GM12878 (cell line): ENCODE results near the gene CAMTA1. TPM values are rescaled to one million over a fixed set of nuclear protein-coding genes. Genes with fewer than 3 reads are reported as not detected.

Experiments used
- ATAC-seq: fragments of 200-7000 bp; cut with Tn5 transposase; 3 replicates; pipeline ENCODE4 v1.9.1; 2020; ENCODE audit warnings: mild to moderate bottlenecking, moderate library complexity
- BruUV-seq: library from RNA; stranded (reverse); fragments of 400-500 nt; replicated peaks from 2 replicates; lab custom pipeline; 2021; lab: Mats Ljungman, UMichigan
- CTCF ChIA-PET: fragments of 300-600 bp; sonication (Branson Sonifier 250); formaldehyde crosslinking; extraction: SDS; loops from one replicate; lab custom pipeline; 2021; ENCODE audit warnings: inconsistent platforms; lab: Yijun Ruan, JAX
- POLR2A ChIA-PET: fragments of 350-600 bp; formaldehyde crosslinking; extraction: SDS; loops from one replicate; lab custom pipeline; 2021; ENCODE audit warnings: inconsistent platforms; lab: Charles Lee
- RAD21 ChIA-PET: fragments of 300-600 bp; sonication (Branson Sonifier 250); formaldehyde crosslinking; loops from one replicate; lab custom pipeline; 2023; ENCODE audit warnings: antibody characterized with exemption; ENCODE audit not compliant: unreplicated experiment; lab: Charles Lee
- SMC1A ChIA-PET: fragments of 300-600 bp; sonication (Branson Sonifier 250); formaldehyde crosslinking; loops from one replicate; lab custom pipeline; 2023; ENCODE audit not compliant: unreplicated experiment, uncharacterized antibody; lab: Charles Lee
- DNase-seq: peaks from one replicate; pipeline ENCODE4 v3.0.0-alpha.2; 2011; ENCODE audit warnings: low read depth, low spot score
- FAIRE-seq: peaks from 3 replicates; lab custom pipeline; 2011; peaks lifted over from hg19 to GRCh38; lab: Jason Lieb, UNC
- H2AFZ ChIP-seq: 2 replicates; pipeline ENCODE4 v1.6.0; 2011; ENCODE audit warnings: low read depth, low read length, control low read depth; ENCODE audit not compliant: control insufficient read depth
- H3K27ac ChIP-seq: 2 replicates; pipeline ENCODE4 v1.5.1; 2011; ENCODE audit warnings: control low read depth; ENCODE audit not compliant: control insufficient read depth, insufficient read depth
- H3K27me3 ChIP-seq, 2 experiments: replicated peaks in 1 of 2; 2 replicates each; pipeline versions ENCODE4 v1.6.0 to v1.6.1; 2011; ENCODE audit warnings: low read length in 1 of 2; ENCODE audit not compliant: control insufficient read depth in 2 of 2, insufficient read depth in 2 of 2
- H3K36me3 ChIP-seq, 2 experiments: 2 replicates each; pipeline ENCODE4 v1.5.1; 2011; ENCODE audit warnings: low read length in 1 of 2; ENCODE audit not compliant: control insufficient read depth in 2 of 2, insufficient read depth in 2 of 2
- H3K4me1 ChIP-seq: 2 replicates; pipeline ENCODE4 v1.6.1; 2011; ENCODE audit warnings: mild to moderate bottlenecking, low read length, moderate library complexity, mixed read lengths; ENCODE audit not compliant: control insufficient read depth, insufficient read depth
- H3K4me2 ChIP-seq: 2 replicates; pipeline ENCODE4 v1.6.0; 2011; ENCODE audit warnings: control low read depth; ENCODE audit not compliant: control insufficient read depth, insufficient read depth
- H3K4me3 ChIP-seq: fragments of 200-600 bp; sonication (generic); 2 replicates; pipeline ENCODE4 v1.5.1; 2016
- H3K79me2 ChIP-seq: 2 replicates; pipeline ENCODE4 v1.6.0; 2011; ENCODE audit warnings: low read length; ENCODE audit not compliant: control insufficient read depth, insufficient read depth
- H3K9ac ChIP-seq: 2 replicates; pipeline ENCODE4 v1.8.0; 2011; ENCODE audit warnings: low read length, control low read depth, mixed read lengths; ENCODE audit not compliant: control insufficient read depth, insufficient read depth
- H3K9me3 ChIP-seq: replicated peaks from 3 replicates; pipeline ENCODE4 v1.5.1; 2011; ENCODE audit warnings: mild to moderate bottlenecking, low read length; ENCODE audit not compliant: control insufficient read depth, insufficient read depth
- H4K20me1 ChIP-seq: 2 replicates; pipeline ENCODE4 v1.6.0; 2011; ENCODE audit not compliant: control insufficient read depth, insufficient read depth
- BACH1 ChIP-seq: fragments of 450-650 bp; IDR thresholded peaks from 2 replicates; pipeline ENCODE4 v1.6.1; 2017; ENCODE audit warnings: mild to moderate bottlenecking, borderline replicate concordance
- ESRRA ChIP-seq: IDR thresholded peaks from 2 replicates; pipeline ENCODE4 v1.6.1; 2012; ENCODE audit warnings: mild to moderate bottlenecking, low read length, improper control_type of control experiment
- IRF3 ChIP-seq: fragments of 450-650 bp; IDR thresholded peaks from 2 replicates; pipeline ENCODE4 v1.6.1; 2014; ENCODE audit warnings: mild to moderate bottlenecking
- PKNOX1 ChIP-seq: fragments of 450-650 bp; IDR thresholded peaks from 2 replicates; pipeline ENCODE4 v1.6.1; 2016; ENCODE audit warnings: mild to moderate bottlenecking
- SIX5 ChIP-seq: IDR thresholded peaks from 2 replicates; pipeline ENCODE4 v1.6.1; 2011; ENCODE audit warnings: mild to moderate bottlenecking, low read depth, low read length, moderate library complexity; ENCODE audit not compliant: severe bottlenecking
- SKIL ChIP-seq: fragments of 450-650 bp; IDR thresholded peaks from 2 replicates; pipeline ENCODE4 v1.6.1; 2017; ENCODE audit warnings: mild to moderate bottlenecking, low read depth, inconsistent platforms; ENCODE audit not compliant: poor library complexity, severe bottlenecking
- SRF ChIP-seq, 2 experiments: IDR thresholded peaks; 2 replicates each; pipeline ENCODE4 v1.6.1; 2011; ENCODE audit warnings: low read depth in 2 of 2, low read length in 2 of 2, mild to moderate bottlenecking in 1 of 2, moderate library complexity in 1 of 2
- SUPT20H ChIP-seq: IDR thresholded peaks from 2 replicates; pipeline ENCODE4 v1.6.1; 2011; ENCODE audit warnings: low read depth, mild to moderate bottlenecking, low read length, moderate library complexity, borderline replicate concordance; ENCODE audit not compliant: control insufficient read depth
- TCF12 ChIP-seq: IDR thresholded peaks from 2 replicates; pipeline ENCODE4 v1.6.1; 2011; ENCODE audit warnings: low read depth, mild to moderate bottlenecking, low read length
- WGBS: methylation state at CpG from one replicate; pipeline ENCODE4 v1.1.6; 2016; ENCODE audit warnings: low lambda C conversion rate; ENCODE audit not compliant: insufficient replicate concordance, insufficient coverage; ENCODE audit errors: missing lambda C conversion rate; 5-methylcytosine and 5-hydroxymethylcytosine counted together
- in situ Hi-C: fragments of 300-500 bp; cut with MboI; formaldehyde crosslinking; loops from 9 replicates; pipeline ENCODE4 v1.14.3; 2018; ENCODE audit warnings: mixed read lengths
- intact Hi-C: fragments of 100-400 bp; cut with micrococcal nuclease; formaldehyde crosslinking; loops from one replicate; pipeline ENCODE4 v1.14.2; 2022; ENCODE audit not compliant: unreplicated experiment
- polyA plus RNA-seq, 11 experiments: library from polyadenylated mRNA; depleted of rRNA in 4 of 11; unstranded in 6 of 11; stranded (reverse) in 5 of 11; fragments of >200 nt; fragmentation: Nextera tagmentation in 4 of 11; fragmentation: Illumina TruSeq in 1 of 11; extraction: Ambion mirVana in 4 of 11; extraction: Trizol in 1 of 11; gene quantifications; 1 replicate in 1 of 11; 2 replicates in 10 of 11; pipeline versions ENCODE4 v1.2.1 to v1.2.3, GENCODE V29; 2011 to 2016; ENCODE audit warnings: inconsistent platforms in 2 of 11, missing spikeins in 2 of 11, low read depth in 1 of 11
- total RNA-seq, 4 experiments: library from RNA; depleted of rRNA in 3 of 4; stranded (reverse); fragments of >200 nt in 3 of 4; fragmentation: Illumina TruSeq in 1 of 4; extraction: Trizol in 1 of 4; gene quantifications; 2 replicates each; pipeline versions ENCODE4 v1.2.1 to v1.2.3, GENCODE V29; 2013 to 2021

The CAMTA1 gene
- total and polyA plus RNA-seq, 10 of the 15 experiments (the other 5 are each of a cell fraction or from before 2014, with no cell fraction given), result 37.7 to 148 (median 76.4) TPM

GRCh38 chr1:7010534-7011200 lies 225.4 kb downstream of the CAMTA1 start (continued):
- TF ChIP-seq IRF3 (no peak), SUPT20H (no peak)

- H3K4me2 ChIP-seq, result no peak overlapping the region
- WGBS, result 19% methylated on average over 9 of the region's 9 CpGs
- TF ChIP-seq SKIL (no peak), TCF12 (no peak), ESRRA (no peak), SIX5 (no peak), BACH1 (no peak), SRF (IDR thresholded peaks at IDR 0.05; ENCODE audit: low read depth in 2 of 2, low read length in 2 of 2) (no peak), PKNOX1 (no peak)
- POLR2A ChIA-PET, result no interaction called here
- SMC1A ChIA-PET, result no interaction called here
- H4K20me1 ChIP-seq, result no peaks in the 10 kb centered on the region
- intact Hi-C loops, result no loop called here
- H3K79me2 ChIP-seq, result no peaks in the 10 kb centered on the region
- no peak overlapping the region for H3K27ac ChIP-seq
- DNase-seq (no peak), FAIRE-seq (no peak), ATAC-seq (no peak)
- H3K9me3 ChIP-seq, result no peaks in the 10 kb centered on the region
- H3K36me3 ChIP-seq, result no peaks in the 10 kb centered on the region
- in situ Hi-C loops, result no loop called here
- no peak overlapping the region for H2AFZ ChIP-seq
- H3K4me3 ChIP-seq, result no peak overlapping the region
- no peak overlapping the region for H3K9ac ChIP-seq
- CTCF ChIA-PET, result interaction anchor here (0.6 kb wide), 1 partner anchor 656 kb away, joined by 3 read pairs; no protein-coding TSS in a partner anchor
- no peaks in the 10 kb centered on the region for H3K4me1 ChIP-seq
- H3K27me3 ChIP-seq, result peaks cover 0 to 1% of the 10 kb centered on the region in 2 experiments; a peak in 2 of 4 replicates
- RAD21 ChIA-PET, result no interaction called here
- BruUV-seq, result no TSS peak
These were observed 226.6 kb downstream of the CAMTA1 start for GRCh38 chr1:7011826-7012225.
